NCI-H2029 (cell line): Measurements from ENCODE around the gene THSD7A.

Experiments used
- DNase-seq: peaks from one replicate; lab custom pipeline; 2025; lab: John Stamatoyannopoulos, UW

Gene THSD7A

GRCh38 chr7:11506417-11506816 lies 325.6 kb downstream of the THSD7A start:
- DNase-seq: no peak

GRCh38 chr7:11505471-11505985 lies 326.5 kb downstream of the THSD7A start:
- no peak for DNase-seq

GRCh38 chr7:11492307-11492706 lies 339.7 kb downstream of the THSD7A start:
- DNase-seq: no peak

GRCh38 chr7:11491811-11492210 lies 340.2 kb downstream of the THSD7A start:
- no peak for DNase-seq

GRCh38 chr7:11489280-11489679 lies 342.7 kb downstream of the THSD7A start:
- no peak for DNase-seq

GRCh38 chr7:11486271-11486670 lies 345.7 kb downstream of the THSD7A start:
- DNase-seq: no peak

GRCh38 chr7:11485636-11486035 lies 346.4 kb downstream of the THSD7A start:
- DNase-seq: no peak

- no peak for DNase-seq
These were observed 351.9 kb downstream of the THSD7A start for GRCh38 chr7:11480143-11480542.

GRCh38 chr7:11478882-11479281 lies 353.1 kb downstream of the THSD7A start:
- DNase-seq: no peak

GRCh38 chr7:11478426-11478825 lies 353.6 kb downstream of the THSD7A start:
- DNase-seq: no peak

GRCh38 chr7:11474902-11475585 lies 357.0 kb downstream of the THSD7A start:
- DNase-seq: no peak

GRCh38 chr7:11473807-11474424 lies 358.1 kb downstream of the THSD7A start:
- DNase-seq: no peak

- no peak for DNase-seq
These were observed 358.8 kb downstream of the THSD7A start for GRCh38 chr7:11473220-11473619.

GRCh38 chr7:11472646-11473045 lies 359.4 kb downstream of the THSD7A start:
- no peak for DNase-seq

GRCh38 chr7:11471255-11471654 lies 360.7 kb downstream of the THSD7A start:
- no peak for DNase-seq

- DNase-seq: no peak
These were observed 362.8 kb downstream of the THSD7A start for GRCh38 chr7:11469028-11469745.

GRCh38 chr7:11466517-11467105 lies 365.4 kb downstream of the THSD7A start:
- no peak for DNase-seq

- DNase-seq: no peak
These were observed 367.4 kb downstream of the THSD7A start for GRCh38 chr7:11464624-11465023.

- DNase-seq: no peak
These were observed 370.1 kb downstream of the THSD7A start for GRCh38 chr7:11461946-11462345.

- no peak for DNase-seq
These were observed 373.1 kb downstream of the THSD7A start for GRCh38 chr7:11458736-11459483.

GRCh38 chr7:11457419-11457818 lies 374.6 kb downstream of the THSD7A start:
- DNase-seq: no peak

- no peak for DNase-seq
These were observed 375.4 kb downstream of the THSD7A start for GRCh38 chr7:11456574-11456973.
